ENCODE results near the gene LRRC39. TPM values are rescaled to one million over a fixed set of nuclear protein-coding genes. Genes with fewer than 3 reads are reported as not detected.

LRRC39 gene
- total RNA-seq, 1 donor from 2014 or later, result 0.08 TPM

DNA sequence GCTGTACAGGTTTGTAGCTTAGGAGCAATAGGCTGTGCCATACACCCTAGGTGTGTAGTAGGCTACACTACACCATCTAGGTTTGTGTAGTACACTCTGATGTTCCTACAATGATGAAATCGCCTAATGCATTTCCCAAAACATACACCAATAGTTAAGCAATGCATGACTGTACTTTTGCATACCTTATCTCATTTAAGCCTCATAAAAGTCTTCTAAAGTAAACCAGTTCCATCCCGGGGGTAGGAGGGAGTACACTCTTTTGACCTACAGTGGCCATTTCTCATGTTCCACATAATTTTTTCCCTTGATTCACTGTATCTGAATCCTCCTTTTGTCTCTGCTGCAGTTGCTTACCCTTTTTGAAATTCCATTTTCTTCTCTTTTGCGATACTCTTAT is 32.9 kb downstream of the LRRC39 start:
- Histone ChIP-seq H3K4me3 (ENCODE audit: low read depth, low read length) (no peak overlapping the region), H3K36me3 (ENCODE audit: control insufficient read depth, insufficient read depth, low read length) (no peaks in the 10 kb centered on the region), H3K27me3 (ENCODE audit: control insufficient read depth, insufficient read depth, low read length) (no peaks in the 10 kb centered on the region)
- no peak for DNase-seq (ENCODE audit: low read depth)
- TF ChIP-seq, protein P1, sequence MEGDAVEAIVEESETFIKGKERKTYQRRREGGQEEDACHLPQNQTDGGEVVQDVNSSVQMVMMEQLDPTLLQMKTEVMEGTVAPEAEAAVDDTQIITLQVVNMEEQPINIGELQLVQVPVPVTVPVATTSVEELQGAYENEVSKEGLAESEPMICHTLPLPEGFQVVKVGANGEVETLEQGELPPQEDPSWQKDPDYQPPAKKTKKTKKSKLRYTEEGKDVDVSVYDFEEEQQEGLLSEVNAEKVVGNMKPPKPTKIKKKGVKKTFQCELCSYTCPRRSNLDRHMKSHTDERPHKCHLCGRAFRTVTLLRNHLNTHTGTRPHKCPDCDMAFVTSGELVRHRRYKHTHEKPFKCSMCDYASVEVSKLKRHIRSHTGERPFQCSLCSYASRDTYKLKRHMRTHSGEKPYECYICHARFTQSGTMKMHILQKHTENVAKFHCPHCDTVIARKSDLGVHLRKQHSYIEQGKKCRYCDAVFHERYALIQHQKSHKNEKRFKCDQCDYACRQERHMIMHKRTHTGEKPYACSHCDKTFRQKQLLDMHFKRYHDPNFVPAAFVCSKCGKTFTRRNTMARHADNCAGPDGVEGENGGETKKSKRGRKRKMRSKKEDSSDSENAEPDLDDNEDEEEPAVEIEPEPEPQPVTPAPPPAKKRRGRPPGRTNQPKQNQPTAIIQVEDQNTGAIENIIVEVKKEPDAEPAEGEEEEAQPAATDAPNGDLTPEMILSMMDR (IDR thresholded peaks at IDR 0.05; ENCODE audit: insufficient read depth, low read length, poor library complexity, severe bottlenecking), result no peak

DNA sequence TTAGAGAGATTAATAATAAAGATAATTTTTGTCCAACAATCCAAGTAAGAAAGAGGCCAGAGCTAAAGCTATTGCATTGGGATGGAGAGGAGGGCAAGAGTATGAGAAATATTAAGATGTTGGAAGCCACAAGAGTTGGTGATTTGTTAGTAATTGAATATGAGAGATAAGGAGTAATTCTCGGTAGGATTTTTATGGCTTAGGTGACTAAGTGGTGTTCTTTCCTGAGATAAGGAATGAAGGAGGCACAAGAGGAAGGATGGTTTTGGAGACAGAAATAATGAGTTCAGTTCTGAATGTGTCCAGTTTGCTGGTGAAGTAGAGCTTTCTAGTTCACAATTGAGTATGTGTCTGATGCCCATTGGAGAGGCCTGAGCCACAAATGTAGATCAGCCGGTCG is 35.7 kb downstream of the LRRC39 start:
- peaks cover 1% of the 10 kb centered on the region for H3K36me3 ChIP-seq (ENCODE audit: control insufficient read depth, insufficient read depth, low read length)

DNA sequence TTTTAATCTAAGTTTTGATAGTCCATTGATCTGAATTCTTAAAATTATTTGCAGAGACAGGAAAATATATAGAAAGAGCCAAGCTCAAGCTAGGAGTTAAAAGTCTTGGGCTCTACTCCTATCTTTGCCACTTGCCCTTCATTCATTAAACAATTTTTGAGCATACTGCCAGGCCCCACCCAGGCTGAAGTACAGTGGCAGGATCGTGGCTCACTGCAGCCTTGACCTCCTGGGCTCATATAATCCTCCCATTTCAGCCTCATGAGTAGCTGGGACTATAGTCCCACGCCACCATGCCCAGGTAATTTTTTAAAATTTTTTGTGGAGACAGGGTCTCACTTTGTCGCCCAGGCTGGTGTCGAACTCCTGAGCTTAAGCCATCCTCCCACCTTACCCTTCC is 36.9 kb downstream of the LRRC39 start:
- H3K4me3 ChIP-seq (ENCODE audit: low read depth, low read length), result no peak overlapping the region
- peaks cover 1% of the 10 kb centered on the region for H3K36me3 ChIP-seq (ENCODE audit: control insufficient read depth, insufficient read depth, low read length)
- DNase-seq (ENCODE audit: low read depth), result no peak
- H3K27me3 ChIP-seq (ENCODE audit: control insufficient read depth, insufficient read depth, low read length), result no peaks in the 10 kb centered on the region
- TF ChIP-seq, protein P1 (IDR thresholded peaks at IDR 0.05; ENCODE audit: insufficient read depth, low read length, poor library complexity, severe bottlenecking), result no peak

More for the DNA sequence above, 35.7 kb downstream of the LRRC39 start:
- no peak overlapping the region for H3K4me3 ChIP-seq (ENCODE audit: low read depth, low read length)
- H3K27me3 ChIP-seq (ENCODE audit: control insufficient read depth, insufficient read depth, low read length), result no peaks in the 10 kb centered on the region
- TF ChIP-seq, protein P1 (IDR thresholded peaks at IDR 0.05; ENCODE audit: insufficient read depth, low read length, poor library complexity, severe bottlenecking), result no peak
- no peak for DNase-seq (ENCODE audit: low read depth)

DNA sequence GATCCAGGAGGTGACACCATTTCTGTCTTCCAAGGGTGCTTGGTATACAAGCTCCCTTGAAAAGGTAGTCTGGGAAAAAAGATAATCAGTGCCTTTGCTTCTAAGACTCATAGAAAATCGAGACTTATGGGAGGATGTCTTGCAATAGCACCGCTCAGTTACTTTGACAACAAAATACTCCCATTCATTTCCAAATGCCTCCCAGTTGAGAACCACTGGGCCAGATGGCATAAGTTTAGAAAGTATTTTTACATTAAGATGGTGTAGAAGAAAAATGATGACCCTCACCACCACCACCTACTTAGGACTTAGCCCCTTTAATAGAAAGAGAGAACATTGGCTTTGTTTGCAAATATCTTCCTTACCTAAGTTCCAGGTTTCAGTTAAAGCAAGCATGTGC is 40.5 kb downstream of the LRRC39 start:
- TF ChIP-seq, protein P1 (IDR thresholded peaks at IDR 0.05; ENCODE audit: insufficient read depth, low read length, poor library complexity, severe bottlenecking), result no peak
- no peak for DNase-seq (ENCODE audit: low read depth)
- no peak overlapping the region for H3K4me3 ChIP-seq (ENCODE audit: low read depth, low read length)
- peaks cover 1% of the 10 kb centered on the region for H3K36me3 ChIP-seq (ENCODE audit: control insufficient read depth, insufficient read depth, low read length)
- H3K27me3 ChIP-seq (ENCODE audit: control insufficient read depth, insufficient read depth, low read length), result no peaks in the 10 kb centered on the region

- H3K36me3 ChIP-seq (ENCODE audit: control insufficient read depth, insufficient read depth, low read length), result peaks cover 1% of the 10 kb centered on the region
- TF ChIP-seq, protein P1 (IDR thresholded peaks at IDR 0.05; ENCODE audit: insufficient read depth, low read length, poor library complexity, severe bottlenecking), result no peak
- H3K4me3 ChIP-seq (ENCODE audit: low read depth, low read length), result no peak overlapping the region
- no peak for DNase-seq (ENCODE audit: low read depth)
- H3K27me3 ChIP-seq (ENCODE audit: control insufficient read depth, insufficient read depth, low read length), result no peaks in the 10 kb centered on the region
These were observed 43.2 kb downstream of the LRRC39 start for GRCh38 chr1:100134872-100135271.

All from kidney epithelial cell (primary cell).